Epithelial cell of esophagus (primary cell): ENCODE results near the gene EPG5.

Source experiments
- DNase-seq: peaks from one replicate; pipeline ENCODE4 v3.0.0; 2010; ENCODE audit warnings: low read depth
- H3K4me3 ChIP-seq: 2 replicates; pipeline ENCODE4 v1.5.1; 2011; ENCODE audit warnings: mild to moderate bottlenecking, low read length, control low read depth
- CTCF ChIP-seq: IDR thresholded peaks from 2 replicates; pipeline ENCODE4 v1.5.1; 2011; ENCODE audit warnings: low read depth, mild to moderate bottlenecking, low read length, control low read depth, inconsistent platforms; ENCODE audit not compliant: insufficient read depth; ENCODE audit errors: missing control alignments

EPG5 gene

GRCh38 chr18:45836242-45837205, 130.6 kb downstream of the EPG5 start:
- H3K4me3 ChIP-seq: no peak overlapping the region
- no peak for TF ChIP-seq CTCF
- DNase-seq: no peak

- no peak for TF ChIP-seq CTCF
- no peak overlapping the region for H3K4me3 ChIP-seq
- DNase-seq: no peak
These were observed 132.0 kb downstream of the EPG5 start for GRCh38 chr18:45835057-45835636.

GRCh38 chr18:45834306-45834705, 132.8 kb downstream of the EPG5 start:
- TF ChIP-seq CTCF: no peak
- DNase-seq: no peak
- H3K4me3 ChIP-seq: no peak overlapping the region

GRCh38 chr18:45833846-45834245, 133.3 kb downstream of the EPG5 start:
- TF ChIP-seq CTCF: no peak
- H3K4me3 ChIP-seq: no peak overlapping the region

GRCh38 chr18:45830917-45831316, 136.2 kb downstream of the EPG5 start:
- DNase-seq: no peak

More at GRCh38 chr18:45833846-45834245, 133.3 kb downstream of the EPG5 start:
- no peak for DNase-seq

GRCh38 chr18:45829855-45830254, 137.3 kb downstream of the EPG5 start:
- DNase-seq: no peak
- no peak overlapping the region for H3K4me3 ChIP-seq
- no peak for TF ChIP-seq CTCF

More at GRCh38 chr18:45830917-45831316, 136.2 kb downstream of the EPG5 start:
- no peak for TF ChIP-seq CTCF
- H3K4me3 ChIP-seq: no peak overlapping the region
